Activated T-helper 17 cell treated with anti-CD3 and anti-CD28 coated beads, Interleukin-2, amount 50 U/mL, for 72 hours (primary cell): ENCODE results near the gene PDCD1LG2. TPM values are rescaled to one million over a fixed set of nuclear protein-coding genes. Genes with fewer than 3 reads are reported as not detected.

Experiments
- ATAC-seq: fragments of 150-1000 bp; cut with Tn5 transposase; replicated peaks from 2 replicates; pipeline ENCODE4 v1.10.0; 2021; ENCODE audit warnings: mild to moderate bottlenecking, moderate library complexity
- H3K27ac Mint-ChIP-seq: one replicate; pipeline ENCODE4 v1.8.0; 2022; ENCODE audit warnings: mixed read lengths
- H3K27me3 Mint-ChIP-seq: one replicate; pipeline ENCODE4 v1.8.0; 2022; ENCODE audit warnings: mixed read lengths
- H3K36me3 Mint-ChIP-seq: one replicate; pipeline ENCODE4 v1.8.0; 2022; ENCODE audit warnings: low read depth, mild to moderate bottlenecking, mixed read lengths
- H3K4me1 Mint-ChIP-seq: one replicate; pipeline ENCODE4 v1.8.0; 2022; ENCODE audit warnings: mixed read lengths
- H3K4me3 Mint-ChIP-seq: one replicate; pipeline ENCODE4 v1.8.0; 2022; ENCODE audit warnings: mild to moderate bottlenecking, mixed read lengths
- H3K9me3 Mint-ChIP-seq: one replicate; pipeline ENCODE4 v1.8.0; 2022; ENCODE audit warnings: mixed read lengths
- total RNA-seq, 2 donors: library from RNA; stranded (reverse); gene quantifications; one replicate each; pipeline ENCODE4 v1.2.3, GENCODE V29; 2022

The PDCD1LG2 gene
- total RNA-seq, 2 donors from 2014 or later: 1.2 to 1.5 TPM

- Mint-ChIP-seq H3K9me3 (peaks cover 3% of the 10 kb centered on the region), H3K4me1 (peaks cover 47% of the 10 kb centered on the region), H3K27ac (peak overlapping the region; percentile 94), H3K36me3 (no peaks in the 10 kb centered on the region), H3K27me3 (no peaks in the 10 kb centered on the region), H3K4me3 (peak overlapping the region; percentile 86)
- ATAC-seq: no peak
Observed at GRCh38 chr9:5511476-5511875, 1.1 kb downstream of the PDCD1LG2 start.

- H3K27me3 Mint-ChIP-seq: no peaks in the 10 kb centered on the region
- peak overlapping the region; percentile 94 for H3K27ac Mint-ChIP-seq
- H3K4me3 Mint-ChIP-seq: peak overlapping the region; percentile 86
Observed at GRCh38 chr9:5511935-5512580, 1.7 kb downstream of the PDCD1LG2 start.

GRCh38 chr9:5512658-5513452, 2.5 kb downstream of the PDCD1LG2 start:
- Mint-ChIP-seq H3K36me3 (no peaks in the 10 kb centered on the region), H3K9me3 (peaks cover 3% of the 10 kb centered on the region), H3K4me1 (peaks cover 51% of the 10 kb centered on the region), H3K27ac (no peak overlapping the region), H3K27me3 (no peaks in the 10 kb centered on the region), H3K4me3 (peak overlapping the region; percentile 86)
- no peak for ATAC-seq

More at GRCh38 chr9:5511935-5512580, 1.7 kb downstream of the PDCD1LG2 start:
- ATAC-seq: no peak
- Mint-ChIP-seq H3K4me1 (peaks cover 47% of the 10 kb centered on the region), H3K36me3 (no peaks in the 10 kb centered on the region), H3K9me3 (peaks cover 3% of the 10 kb centered on the region)

GRCh38 chr9:5513966-5514616, 3.8 kb downstream of the PDCD1LG2 start:
- no peak for ATAC-seq
- Mint-ChIP-seq H3K9me3 (peaks cover 3% of the 10 kb centered on the region), H3K27me3 (no peaks in the 10 kb centered on the region), H3K4me3 (no peak overlapping the region), H3K4me1 (peaks cover 53% of the 10 kb centered on the region), H3K36me3 (no peaks in the 10 kb centered on the region), H3K27ac (no peak overlapping the region)

GRCh38 chr9:5514617-5515260, 4.4 kb downstream of the PDCD1LG2 start:
- Mint-ChIP-seq H3K27ac (no peak overlapping the region), H3K36me3 (no peaks in the 10 kb centered on the region), H3K4me3 (no peak overlapping the region), H3K9me3 (peaks cover 3% of the 10 kb centered on the region), H3K27me3 (no peaks in the 10 kb centered on the region), H3K4me1 (peaks cover 55% of the 10 kb centered on the region)
- no peak for ATAC-seq

GRCh38 chr9:5515261-5515650, 4.9 kb downstream of the PDCD1LG2 start:
- Mint-ChIP-seq H3K27me3 (no peaks in the 10 kb centered on the region), H3K4me3 (no peak overlapping the region), H3K9me3 (peaks cover 3% of the 10 kb centered on the region), H3K36me3 (no peaks in the 10 kb centered on the region), H3K4me1 (peaks cover 50% of the 10 kb centered on the region), H3K27ac (no peak overlapping the region)
- no peak for ATAC-seq

- Mint-ChIP-seq H3K27me3 (no peaks in the 10 kb centered on the region), H3K36me3 (no peaks in the 10 kb centered on the region), H3K4me1 (peaks cover 38% of the 10 kb centered on the region), H3K9me3 (peaks cover 3% of the 10 kb centered on the region), H3K4me3 (no peak overlapping the region), H3K27ac (no peak overlapping the region)
- no peak for ATAC-seq
Observed at GRCh38 chr9:5516453-5517220, 6.3 kb downstream of the PDCD1LG2 start.

GRCh38 chr9:5518171-5518936, 8.0 kb downstream of the PDCD1LG2 start:
- Mint-ChIP-seq H3K4me1 (peaks cover 23% of the 10 kb centered on the region), H3K4me3 (peak overlapping the region; percentile 48), H3K27me3 (no peaks in the 10 kb centered on the region), H3K27ac (peak overlapping the region; percentile 52), H3K9me3 (no peaks in the 10 kb centered on the region), H3K36me3 (no peaks in the 10 kb centered on the region)
- peak; percentile 77 for ATAC-seq

- H3K27me3 Mint-ChIP-seq: no peaks in the 10 kb centered on the region
- peak overlapping the region; percentile 48 for H3K4me3 Mint-ChIP-seq
- H3K9me3 Mint-ChIP-seq: no peaks in the 10 kb centered on the region
- no peaks in the 10 kb centered on the region for H3K36me3 Mint-ChIP-seq
- H3K27ac Mint-ChIP-seq: peak overlapping the region; percentile 52
- H3K4me1 Mint-ChIP-seq: peaks cover 23% of the 10 kb centered on the region
- ATAC-seq: peak; percentile 81
Observed at GRCh38 chr9:5518937-5519319, 8.6 kb downstream of the PDCD1LG2 start.

GRCh38 chr9:5524090-5524489, 13.8 kb downstream of the PDCD1LG2 start:
- peaks cover 8% of the 10 kb centered on the region for H3K4me1 Mint-ChIP-seq
- H3K36me3 Mint-ChIP-seq: no peaks in the 10 kb centered on the region
- no peaks in the 10 kb centered on the region for H3K9me3 Mint-ChIP-seq
- no peak overlapping the region for H3K4me3 Mint-ChIP-seq
- H3K27ac Mint-ChIP-seq: no peak overlapping the region
- no peak for ATAC-seq
- no peaks in the 10 kb centered on the region for H3K27me3 Mint-ChIP-seq

- Mint-ChIP-seq H3K36me3 (no peaks in the 10 kb centered on the region), H3K9me3 (no peaks in the 10 kb centered on the region), H3K27ac (no peak overlapping the region), H3K27me3 (no peaks in the 10 kb centered on the region), H3K4me1 (peaks cover 30% of the 10 kb centered on the region), H3K4me3 (no peak overlapping the region)
- no peak for ATAC-seq
Observed at GRCh38 chr9:5529683-5530221, 19.4 kb downstream of the PDCD1LG2 start.

- no peaks in the 10 kb centered on the region for H3K9me3 Mint-ChIP-seq
- peak overlapping the region; percentile 42 for H3K4me3 Mint-ChIP-seq
- H3K4me1 Mint-ChIP-seq: peaks cover 30% of the 10 kb centered on the region
- H3K27me3 Mint-ChIP-seq: no peaks in the 10 kb centered on the region
- H3K27ac Mint-ChIP-seq: peak overlapping the region; percentile 69
- peaks cover 7% of the 10 kb centered on the region for H3K36me3 Mint-ChIP-seq
- ATAC-seq: peak; percentile 49
Observed at GRCh38 chr9:5531101-5531882, 21.0 kb downstream of the PDCD1LG2 start.
